ENCODE measurements around the gene KIF5C. TPM values are rescaled to one million over a fixed set of nuclear protein-coding genes. Genes with fewer than 3 reads are reported as not detected.

The KIF5C gene
- total RNA-seq, 1 donor from 2014 or later: 673 TPM

GRCh38 chr2:148865512-148865911 is 9.5 kb upstream of the KIF5C start:
- H3K27ac Mint-ChIP-seq (ENCODE audit: unreplicated experiment): no peak overlapping the region
- H3K4me1 Mint-ChIP-seq (ENCODE audit: low read depth, unreplicated experiment): peaks cover 2% of the 10 kb centered on the region
- TF ChIP-seq CTCF (IDR thresholded peaks at IDR 0.05; ENCODE audit: partially characterized antibody, unreplicated experiment): no peak
- DNase-seq: no peak
- no peaks in the 10 kb centered on the region for H3K36me3 Mint-ChIP-seq (ENCODE audit: unreplicated experiment)
- H3K9me3 Mint-ChIP-seq (ENCODE audit: unreplicated experiment): no peaks in the 10 kb centered on the region
- no peaks in the 10 kb centered on the region for H3K27me3 Mint-ChIP-seq (ENCODE audit: unreplicated experiment)
- H3K4me3 Mint-ChIP-seq (ENCODE audit: unreplicated experiment): no peak overlapping the region

- no peak overlapping the region for H3K4me3 Mint-ChIP-seq (ENCODE audit: unreplicated experiment)
- no peak for TF ChIP-seq CTCF (IDR thresholded peaks at IDR 0.05; ENCODE audit: partially characterized antibody, unreplicated experiment)
- H3K9me3 Mint-ChIP-seq (ENCODE audit: unreplicated experiment): no peaks in the 10 kb centered on the region
- H3K27ac Mint-ChIP-seq (ENCODE audit: unreplicated experiment): no peak overlapping the region
- no peaks in the 10 kb centered on the region for H3K27me3 Mint-ChIP-seq (ENCODE audit: unreplicated experiment)
- H3K36me3 Mint-ChIP-seq (ENCODE audit: unreplicated experiment): no peaks in the 10 kb centered on the region
- DNase-seq: no peak
- H3K4me1 Mint-ChIP-seq (ENCODE audit: low read depth, unreplicated experiment): peaks cover 2% of the 10 kb centered on the region
Observed at GRCh38 chr2:148866091-148866490, 8.9 kb upstream of the KIF5C start.

- H3K4me1 Mint-ChIP-seq (ENCODE audit: low read depth, unreplicated experiment): peaks cover 2% of the 10 kb centered on the region
- TF ChIP-seq CTCF (IDR thresholded peaks at IDR 0.05; ENCODE audit: partially characterized antibody, unreplicated experiment): no peak
- no peaks in the 10 kb centered on the region for H3K36me3 Mint-ChIP-seq (ENCODE audit: unreplicated experiment)
- H3K27me3 Mint-ChIP-seq (ENCODE audit: unreplicated experiment): no peaks in the 10 kb centered on the region
- no peak overlapping the region for H3K27ac Mint-ChIP-seq (ENCODE audit: unreplicated experiment)
- H3K4me3 Mint-ChIP-seq (ENCODE audit: unreplicated experiment): no peak overlapping the region
- DNase-seq: no peak
- no peaks in the 10 kb centered on the region for H3K9me3 Mint-ChIP-seq (ENCODE audit: unreplicated experiment)
Observed at GRCh38 chr2:148867079-148867769, 7.8 kb upstream of the KIF5C start.

GRCh38 chr2:148875387-148876051 is 492 bp downstream of the KIF5C start:
- Mint-ChIP-seq H3K9me3 (ENCODE audit: unreplicated experiment) (peaks cover 21% of the 10 kb centered on the region), H3K27me3 (ENCODE audit: unreplicated experiment) (peaks cover 17% of the 10 kb centered on the region), H3K4me1 (ENCODE audit: low read depth, unreplicated experiment) (peaks cover 26% of the 10 kb centered on the region), H3K36me3 (ENCODE audit: unreplicated experiment) (no peaks in the 10 kb centered on the region), H3K27ac (ENCODE audit: unreplicated experiment) (peak overlapping the region; percentile 99), H3K4me3 (ENCODE audit: unreplicated experiment) (peak overlapping the region; percentile 57)
- peak; percentile 29 for DNase-seq
- no peak for TF ChIP-seq CTCF (IDR thresholded peaks at IDR 0.05; ENCODE audit: partially characterized antibody, unreplicated experiment)

- DNase-seq: peak; percentile 83
- Mint-ChIP-seq H3K4me1 (ENCODE audit: low read depth, unreplicated experiment) (peaks cover 31% of the 10 kb centered on the region), H3K36me3 (ENCODE audit: unreplicated experiment) (no peaks in the 10 kb centered on the region), H3K27ac (ENCODE audit: unreplicated experiment) (peak overlapping the region; percentile 99), H3K4me3 (ENCODE audit: unreplicated experiment) (peak overlapping the region; percentile 99), H3K27me3 (ENCODE audit: unreplicated experiment) (peaks cover 17% of the 10 kb centered on the region), H3K9me3 (ENCODE audit: unreplicated experiment) (peaks cover 21% of the 10 kb centered on the region)
- no peak for TF ChIP-seq CTCF (IDR thresholded peaks at IDR 0.05; ENCODE audit: partially characterized antibody, unreplicated experiment)
Observed at GRCh38 chr2:148876202-148876594, 1.2 kb downstream of the KIF5C start.

Measured in glutamatergic neuron (in vitro differentiated cells).